HCT116 (cell line): ENCODE measurements around the gene CNBD2. TPM values are rescaled to one million over a fixed set of nuclear protein-coding genes. Genes with fewer than 3 reads are reported as not detected.

Experiments
- ATAC-seq: fragments of 200-7000 bp; cut with Tn5 transposase; 2 replicates; pipeline ENCODE4 v1.9.1; 2020; ENCODE audit warnings: mild to moderate bottlenecking, moderate library complexity
- BruUV-seq: library from RNA; stranded (reverse); fragments of 400-500 nt; replicated peaks from 2 replicates; lab custom pipeline; 2021; lab: Mats Ljungman, UMichigan
- CTCF ChIA-PET: fragments of 300-600 bp; sonication (Branson Sonifier 250); formaldehyde crosslinking; loops from one replicate; lab custom pipeline; 2021; ENCODE audit warnings: antibody characterized with exemption; lab: Charles Lee
- POLR2A ChIA-PET: fragments of 300-600, 350-600 bp; sonication (Branson Sonifier 250); formaldehyde crosslinking; loops from one replicate; lab custom pipeline; 2021; ENCODE audit warnings: antibody characterized with exemption; lab: Charles Lee
- RAD21 ChIA-PET, 2 experiments: fragments of 300-600 bp; sonication (Branson Sonifier 250); formaldehyde crosslinking; loops; one replicate each; lab custom pipeline; 2023; ENCODE audit warnings: low total read pairs in 2 of 2; ENCODE audit not compliant: uncharacterized antibody in 2 of 2, unreplicated experiment in 2 of 2, low non-redundant PET in 1 of 2; lab: Charles Lee
- DNase-seq: peaks from one replicate; pipeline ENCODE4 v3.0.0-alpha.2; 2010; ENCODE audit warnings: low read depth, low spot score
- H2AFZ ChIP-seq: fragments of 200-600 bp; shearing (Covaris generic), sonication (generic); 2 replicates; pipeline ENCODE4 v1.6.1; 2017; ENCODE audit warnings: low read depth, mixed run types, mixed read lengths, antibody characterized with exemption, low read length; ENCODE audit not compliant: poor library complexity, severe bottlenecking
- H3K27ac ChIP-seq: 2 replicates; pipeline ENCODE4 v1.5.1; 2012; ENCODE audit warnings: low read depth, low read length
- H3K27me3 ChIP-seq: fragments of 200-600 bp; sonication (generic); 2 replicates; pipeline ENCODE4 v1.6.1; 2016; ENCODE audit warnings: mixed run types, low read length, mixed read lengths; ENCODE audit not compliant: insufficient read depth
- H3K36me3 ChIP-seq, 2 experiments: fragments of 200-500 bp in 1 of 2; fragments of 200-600 bp in 1 of 2; sonication (Bioruptor generic) in 1 of 2; sonication (generic) in 1 of 2; 2 replicates each; pipeline versions ENCODE4 v1.5.1 to v1.6.1; 2014 to 2016; ENCODE audit warnings: low read length in 2 of 2, inconsistent platforms in 1 of 2, mixed read lengths in 1 of 2, mixed run types in 1 of 2; ENCODE audit not compliant: insufficient read depth in 2 of 2, control insufficient read depth in 1 of 2
- H3K4me1 ChIP-seq, 2 experiments: fragments of 200-600 bp in 1 of 2; sonication (generic) in 1 of 2; 2 replicates each; pipeline versions ENCODE4 v1.5.1 to v1.6.1; 2012 to 2017; ENCODE audit warnings: low read length in 2 of 2, inconsistent platforms in 1 of 2, mild to moderate bottlenecking in 1 of 2, mixed read lengths in 1 of 2, mixed run types in 1 of 2, moderate library complexity in 1 of 2; ENCODE audit not compliant: insufficient read depth in 2 of 2, control insufficient read depth in 1 of 2
- H3K4me2 ChIP-seq: fragments of 200-600 bp; sonication (generic); 2 replicates; pipeline ENCODE4 v1.6.1; 2017; ENCODE audit warnings: mixed run types, low read length, mixed read lengths
- H3K4me3 ChIP-seq, 2 experiments: fragments of 200-600 bp in 1 of 2; sonication (generic) in 1 of 2; replicated peaks in 1 of 2; 2 replicates each; pipeline ENCODE4 v1.5.1; 2011 to 2016; ENCODE audit warnings: low read length in 2 of 2, control low read depth in 1 of 2, low read depth in 1 of 2, mild to moderate bottlenecking in 1 of 2, mixed read lengths in 1 of 2, mixed run types in 1 of 2
- H3K79me2 ChIP-seq: fragments of 200-600 bp; sonication (generic); 2 replicates; pipeline ENCODE4 v1.6.1; 2017; ENCODE audit warnings: mild to moderate bottlenecking, mixed run types, low read length, moderate library complexity, mixed read lengths; ENCODE audit not compliant: insufficient read depth
- H3K9ac ChIP-seq: fragments of 200-600 bp; sonication (generic); 2 replicates; pipeline ENCODE4 v1.6.1; 2016; ENCODE audit warnings: low read length, mixed read lengths
- H3K9me2 ChIP-seq: fragments of 200-600 bp; sonication (generic), shearing (Covaris generic); 2 replicates; pipeline ENCODE4 v1.6.1; 2017; ENCODE audit warnings: mixed run types, mild to moderate bottlenecking, moderate library complexity; ENCODE audit not compliant: insufficient read depth
- H3K9me3 ChIP-seq, 2 experiments: fragments of 200-500 bp in 1 of 2; fragments of 200-600 bp in 1 of 2; sonication (Bioruptor generic) in 1 of 2; sonication (generic) in 1 of 2; 2 replicates each; pipeline ENCODE4 v1.6.1; 2014 to 2017; ENCODE audit warnings: low read length in 2 of 2, mixed read lengths in 2 of 2, inconsistent platforms in 1 of 2, low read depth in 1 of 2, mild to moderate bottlenecking in 1 of 2, mixed run types in 1 of 2, moderate library complexity in 1 of 2; ENCODE audit not compliant: control insufficient read depth in 1 of 2, insufficient read depth in 1 of 2
- H4K20me1 ChIP-seq: fragments of 200-600 bp; sonication (generic), shearing (Covaris generic); 2 replicates; pipeline ENCODE4 v1.6.1; 2017; ENCODE audit warnings: mixed run types, mild to moderate bottlenecking, moderate library complexity; ENCODE audit not compliant: insufficient read depth
- CBX3 ChIP-seq: IDR thresholded peaks from 2 replicates; pipeline ENCODE4 v1.6.1; 2012; ENCODE audit warnings: low read depth
- EGR1 ChIP-seq: IDR thresholded peaks from 2 replicates; pipeline ENCODE4 v1.6.1; 2012; ENCODE audit warnings: low read depth
- EZH2 ChIP-seq: fragments of 200-600 bp; sonication (generic); IDR thresholded peaks from 2 replicates; pipeline ENCODE4 v1.6.1; 2017; ENCODE audit warnings: antibody characterized with exemption, mixed run types
- EZH2phosphoT487 ChIP-seq: fragments of 200-600 bp; IDR thresholded peaks from 2 replicates; pipeline ENCODE4 v1.6.1; 2018; ENCODE audit warnings: antibody characterized with exemption, borderline replicate concordance
- FOSL1 ChIP-seq: IDR thresholded peaks from 2 replicates; pipeline ENCODE4 v1.6.1; 2012; ENCODE audit warnings: low read depth
- JUND ChIP-seq: IDR thresholded peaks from 2 replicates; pipeline ENCODE4 v1.6.1; 2012
- POLR2A ChIP-seq: IDR thresholded peaks from 2 replicates; pipeline ENCODE4 v1.7.0; 2011; ENCODE audit warnings: borderline replicate concordance; ENCODE audit not compliant: insufficient read depth, insufficient read length; ENCODE audit errors: extremely low read depth
- SP1 ChIP-seq: IDR thresholded peaks from 2 replicates; pipeline ENCODE4 v1.6.1; 2012; ENCODE audit warnings: low read depth
- SRF ChIP-seq: IDR thresholded peaks from 2 replicates; pipeline ENCODE4 v1.6.1; 2012; ENCODE audit warnings: low read depth
- TCF7L2 ChIP-seq: IDR thresholded peaks from 2 replicates; pipeline ENCODE4 v1.7.0; 2011; ENCODE audit warnings: borderline replicate concordance, inconsistent platforms; ENCODE audit not compliant: insufficient read depth, insufficient read length; ENCODE audit errors: extremely low read depth
- ZFX ChIP-seq: fragments of 450-650 bp; IDR thresholded peaks from 2 replicates; pipeline ENCODE4 v1.6.1; 2017
- ZNF274 ChIP-seq: fragments of 200-500 bp; sonication (Bioruptor generic); IDR thresholded peaks from 2 replicates; pipeline ENCODE4 v1.6.1; 2014; ENCODE audit warnings: mild to moderate bottlenecking, low read depth, low read length, inconsistent platforms
- intact Hi-C: fragments of 100-400 bp; cut with micrococcal nuclease; formaldehyde crosslinking; loops from 2 replicates; pipeline ENCODE4 v1.10.0; 2022
- total RNA-seq: library from RNA; stranded (reverse); gene quantifications from one replicate; pipeline ENCODE4 v1.2.1, GENCODE V29; 2021; ENCODE audit not compliant: unreplicated experiment
- TF ChIP-seq, protein P1 (sequence below): IDR thresholded peaks from 2 replicates; pipeline ENCODE4 v1.6.1; 2011; ENCODE audit warnings: mild to moderate bottlenecking, low read length, moderate library complexity; ENCODE audit not compliant: insufficient replicate concordance; ENCODE audit errors: extremely low read depth
- TF ChIP-seq, protein P2 (sequence below): IDR thresholded peaks from 2 replicates; pipeline ENCODE4 v1.6.1; 2012; ENCODE audit warnings: low read depth
- TF ChIP-seq, protein P3 (sequence below), 3 experiments: fragments of 200-600 bp in 1 of 3; sonication (generic) in 1 of 3; IDR thresholded peaks in 2 of 3; conservative IDR thresholded peaks in 1 of 3; 2 replicates each; pipeline ENCODE4 v1.5.1; 2012 to 2017; ENCODE audit warnings: low read depth in 2 of 3, low read length in 2 of 3, antibody characterized with exemption in 1 of 3, borderline replicate concordance in 1 of 3, control low read depth in 1 of 3, mild to moderate bottlenecking in 1 of 3, mixed read lengths in 1 of 3, mixed run types in 1 of 3, moderate library complexity in 1 of 3; ENCODE audit not compliant: insufficient read depth in 1 of 3
- TF ChIP-seq, protein P4 (sequence below): IDR thresholded peaks from 2 replicates; pipeline ENCODE4 v1.6.1; 2012
- TF ChIP-seq, protein P5 (sequence below): IDR thresholded peaks from 2 replicates; pipeline ENCODE4 v1.6.1; 2012

The CNBD2 gene
- total RNA-seq, 1 experiment from 2014 or later = 3.1 TPM

DNA sequence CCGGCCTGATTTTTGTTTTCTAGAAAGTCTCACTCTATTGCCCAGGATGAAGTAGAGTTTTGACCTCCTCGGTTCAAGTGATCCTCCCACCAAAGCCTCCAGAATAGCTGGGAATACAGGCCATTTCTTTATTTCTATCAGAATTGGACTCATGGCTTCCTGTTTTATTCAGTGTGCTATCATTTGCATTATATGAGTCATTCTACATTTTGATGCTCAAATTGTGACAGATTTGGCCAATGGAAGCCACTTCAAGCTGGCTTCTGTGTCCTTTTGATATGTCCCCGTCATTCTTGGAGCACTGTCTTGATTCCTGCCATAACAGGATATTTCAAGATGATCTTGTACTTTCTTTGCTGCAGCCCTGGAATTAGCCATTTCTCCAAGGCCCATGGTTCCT is 75.1 kb downstream of the CNBD2 start:
- H3K36me3 ChIP-seq = no peaks in the 10 kb centered on the region; a peak in 1 of 4 replicates
- H3K79me2 ChIP-seq = peaks cover 22% of the 10 kb centered on the region
- no peak overlapping the region for H3K4me2 ChIP-seq
- ChIA-PET POLR2A (no interaction called here), RAD21 (no interaction called here)
- no peak overlapping the region for H3K9ac ChIP-seq
- H3K27ac ChIP-seq = no peak overlapping the region
- H3K4me3 ChIP-seq = no peak overlapping the region
- DNase-seq (no peak), ATAC-seq (no peak)
- no peak overlapping the region for H2AFZ ChIP-seq
- H4K20me1 ChIP-seq = no peaks in the 10 kb centered on the region
- no peaks in the 10 kb centered on the region for H3K9me2 ChIP-seq
- no peaks in the 10 kb centered on the region for H3K27me3 ChIP-seq
- no peaks in the 10 kb centered on the region for H3K9me3 ChIP-seq
- H3K4me1 ChIP-seq = no peaks in the 10 kb centered on the region
- BruUV-seq = no TSS peak
- TF ChIP-seq JUND (no peak), POLR2A (no peak), TCF7L2 (no peak), FOSL1 (no peak), SRF (no peak), ZNF274 (no peak), EZH2 (no peak), EZH2phosphoT487 (no peak), CBX3 (no peak), EGR1 (no peak), SP1 (no peak), ZFX (no peak)
- TF ChIP-seq, protein P1, sequence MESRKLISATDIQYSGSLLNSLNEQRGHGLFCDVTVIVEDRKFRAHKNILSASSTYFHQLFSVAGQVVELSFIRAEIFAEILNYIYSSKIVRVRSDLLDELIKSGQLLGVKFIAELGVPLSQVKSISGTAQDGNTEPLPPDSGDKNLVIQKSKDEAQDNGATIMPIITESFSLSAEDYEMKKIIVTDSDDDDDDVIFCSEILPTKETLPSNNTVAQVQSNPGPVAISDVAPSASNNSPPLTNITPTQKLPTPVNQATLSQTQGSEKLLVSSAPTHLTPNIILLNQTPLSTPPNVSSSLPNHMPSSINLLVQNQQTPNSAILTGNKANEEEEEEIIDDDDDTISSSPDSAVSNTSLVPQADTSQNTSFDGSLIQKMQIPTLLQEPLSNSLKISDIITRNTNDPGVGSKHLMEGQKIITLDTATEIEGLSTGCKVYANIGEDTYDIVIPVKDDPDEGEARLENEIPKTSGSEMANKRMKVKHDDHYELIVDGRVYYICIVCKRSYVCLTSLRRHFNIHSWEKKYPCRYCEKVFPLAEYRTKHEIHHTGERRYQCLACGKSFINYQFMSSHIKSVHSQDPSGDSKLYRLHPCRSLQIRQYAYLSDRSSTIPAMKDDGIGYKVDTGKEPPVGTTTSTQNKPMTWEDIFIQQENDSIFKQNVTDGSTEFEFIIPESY = no peak
- TF ChIP-seq, protein P2, sequence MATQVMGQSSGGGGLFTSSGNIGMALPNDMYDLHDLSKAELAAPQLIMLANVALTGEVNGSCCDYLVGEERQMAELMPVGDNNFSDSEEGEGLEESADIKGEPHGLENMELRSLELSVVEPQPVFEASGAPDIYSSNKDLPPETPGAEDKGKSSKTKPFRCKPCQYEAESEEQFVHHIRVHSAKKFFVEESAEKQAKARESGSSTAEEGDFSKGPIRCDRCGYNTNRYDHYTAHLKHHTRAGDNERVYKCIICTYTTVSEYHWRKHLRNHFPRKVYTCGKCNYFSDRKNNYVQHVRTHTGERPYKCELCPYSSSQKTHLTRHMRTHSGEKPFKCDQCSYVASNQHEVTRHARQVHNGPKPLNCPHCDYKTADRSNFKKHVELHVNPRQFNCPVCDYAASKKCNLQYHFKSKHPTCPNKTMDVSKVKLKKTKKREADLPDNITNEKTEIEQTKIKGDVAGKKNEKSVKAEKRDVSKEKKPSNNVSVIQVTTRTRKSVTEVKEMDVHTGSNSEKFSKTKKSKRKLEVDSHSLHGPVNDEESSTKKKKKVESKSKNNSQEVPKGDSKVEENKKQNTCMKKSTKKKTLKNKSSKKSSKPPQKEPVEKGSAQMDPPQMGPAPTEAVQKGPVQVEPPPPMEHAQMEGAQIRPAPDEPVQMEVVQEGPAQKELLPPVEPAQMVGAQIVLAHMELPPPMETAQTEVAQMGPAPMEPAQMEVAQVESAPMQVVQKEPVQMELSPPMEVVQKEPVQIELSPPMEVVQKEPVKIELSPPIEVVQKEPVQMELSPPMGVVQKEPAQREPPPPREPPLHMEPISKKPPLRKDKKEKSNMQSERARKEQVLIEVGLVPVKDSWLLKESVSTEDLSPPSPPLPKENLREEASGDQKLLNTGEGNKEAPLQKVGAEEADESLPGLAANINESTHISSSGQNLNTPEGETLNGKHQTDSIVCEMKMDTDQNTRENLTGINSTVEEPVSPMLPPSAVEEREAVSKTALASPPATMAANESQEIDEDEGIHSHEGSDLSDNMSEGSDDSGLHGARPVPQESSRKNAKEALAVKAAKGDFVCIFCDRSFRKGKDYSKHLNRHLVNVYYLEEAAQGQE = no peak
- TF ChIP-seq, protein P3, sequence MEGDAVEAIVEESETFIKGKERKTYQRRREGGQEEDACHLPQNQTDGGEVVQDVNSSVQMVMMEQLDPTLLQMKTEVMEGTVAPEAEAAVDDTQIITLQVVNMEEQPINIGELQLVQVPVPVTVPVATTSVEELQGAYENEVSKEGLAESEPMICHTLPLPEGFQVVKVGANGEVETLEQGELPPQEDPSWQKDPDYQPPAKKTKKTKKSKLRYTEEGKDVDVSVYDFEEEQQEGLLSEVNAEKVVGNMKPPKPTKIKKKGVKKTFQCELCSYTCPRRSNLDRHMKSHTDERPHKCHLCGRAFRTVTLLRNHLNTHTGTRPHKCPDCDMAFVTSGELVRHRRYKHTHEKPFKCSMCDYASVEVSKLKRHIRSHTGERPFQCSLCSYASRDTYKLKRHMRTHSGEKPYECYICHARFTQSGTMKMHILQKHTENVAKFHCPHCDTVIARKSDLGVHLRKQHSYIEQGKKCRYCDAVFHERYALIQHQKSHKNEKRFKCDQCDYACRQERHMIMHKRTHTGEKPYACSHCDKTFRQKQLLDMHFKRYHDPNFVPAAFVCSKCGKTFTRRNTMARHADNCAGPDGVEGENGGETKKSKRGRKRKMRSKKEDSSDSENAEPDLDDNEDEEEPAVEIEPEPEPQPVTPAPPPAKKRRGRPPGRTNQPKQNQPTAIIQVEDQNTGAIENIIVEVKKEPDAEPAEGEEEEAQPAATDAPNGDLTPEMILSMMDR (IDR thresholded peaks at IDR 0.05 in 2 of 3, conservative IDR thresholded peaks at IDR 0.05 in 1 of 3; ENCODE audit: borderline replicate concordance in 1 of 3, insufficient read depth in 1 of 3, low read depth in 2 of 3, low read length in 2 of 3) = no peak
- TF ChIP-seq, protein P4, sequence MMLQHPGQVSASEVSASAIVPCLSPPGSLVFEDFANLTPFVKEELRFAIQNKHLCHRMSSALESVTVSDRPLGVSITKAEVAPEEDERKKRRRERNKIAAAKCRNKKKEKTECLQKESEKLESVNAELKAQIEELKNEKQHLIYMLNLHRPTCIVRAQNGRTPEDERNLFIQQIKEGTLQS = no peak
- TF ChIP-seq, protein P5, sequence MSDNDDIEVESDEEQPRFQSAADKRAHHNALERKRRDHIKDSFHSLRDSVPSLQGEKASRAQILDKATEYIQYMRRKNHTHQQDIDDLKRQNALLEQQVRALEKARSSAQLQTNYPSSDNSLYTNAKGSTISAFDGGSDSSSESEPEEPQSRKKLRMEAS = no peak
- TF ChIP-seq, all 23 proteins: peak for 0
- CTCF ChIA-PET = interaction anchor here (1.0 to 1.7 kb wide), 2 partner anchors 51 to 95 kb away, joined by 3 to 4 read pairs; no protein-coding TSS in a partner anchor
- intact Hi-C loops = no loop called here
